Trophoblast cell (in vitro differentiated cells and primary cell): ENCODE measurements around the gene ANGPTL3.

Experiments
- DNase-seq, 2 donors: peaks; one replicate each; pipeline ENCODE4 v3.0.0-alpha.2; 2016
- H2AFZ ChIP-seq: 2 replicates; pipeline ENCODE4 v1.6.1; 2013; ENCODE audit warnings: low read length, moderate library complexity, mild to moderate bottlenecking; ENCODE audit not compliant: insufficient read depth, poor library complexity
- H2AK5ac ChIP-seq: 2 replicates; pipeline ENCODE4 v1.6.1; 2013; ENCODE audit warnings: mild to moderate bottlenecking, low read length
- H2BK120ac ChIP-seq: 2 replicates; pipeline ENCODE4 v1.6.1; 2013; ENCODE audit warnings: low read length, mild to moderate bottlenecking, moderate library complexity; ENCODE audit not compliant: insufficient read depth, poor library complexity
- H2BK12ac ChIP-seq: 2 replicates; pipeline ENCODE4 v1.6.1; 2013; ENCODE audit warnings: mild to moderate bottlenecking, low read length, moderate library complexity
- H2BK5ac ChIP-seq: 2 replicates; pipeline ENCODE4 v1.6.1; 2013; ENCODE audit warnings: low read length, low read depth, moderate library complexity, mild to moderate bottlenecking; ENCODE audit not compliant: poor library complexity
- H3K14ac ChIP-seq: 2 replicates; pipeline ENCODE4 v1.6.1; 2013; ENCODE audit warnings: mild to moderate bottlenecking, low read length
- H3K18ac ChIP-seq: 2 replicates; pipeline ENCODE4 v1.6.1; 2013; ENCODE audit warnings: mild to moderate bottlenecking, low read length
- H3K23ac ChIP-seq: 2 replicates; pipeline ENCODE4 v1.6.1; 2013; ENCODE audit warnings: low read length
- H3K27ac ChIP-seq: 2 replicates; pipeline ENCODE4 v1.5.1; 2013; ENCODE audit warnings: low read depth, mild to moderate bottlenecking, inconsistent platforms, low read length, moderate library complexity
- H3K27me3 ChIP-seq: 2 replicates; pipeline ENCODE4 v1.6.1; 2013; ENCODE audit warnings: inconsistent platforms, mild to moderate bottlenecking, low read length, moderate library complexity; ENCODE audit not compliant: insufficient read depth
- H3K36me3 ChIP-seq, 2 experiments: 1 replicate in 1 of 2; 2 replicates in 1 of 2; pipeline ENCODE4 v1.6.1; 2013; ENCODE audit warnings: low read length in 2 of 2, mild to moderate bottlenecking in 2 of 2, moderate library complexity in 1 of 2; ENCODE audit not compliant: insufficient read depth in 2 of 2, control insufficient read depth in 1 of 2
- H3K4ac ChIP-seq: 2 replicates; pipeline ENCODE4 v1.6.1; 2013; ENCODE audit warnings: low read depth, mild to moderate bottlenecking, low read length, moderate library complexity
- H3K4me1 ChIP-seq, 2 experiments: 1 replicate in 1 of 2; 2 replicates in 1 of 2; pipeline ENCODE4 v1.6.1; 2013; ENCODE audit warnings: low read length in 2 of 2, mild to moderate bottlenecking in 2 of 2, moderate library complexity in 1 of 2; ENCODE audit not compliant: insufficient read depth in 2 of 2, control insufficient read depth in 1 of 2
- H3K4me2 ChIP-seq: 2 replicates; pipeline ENCODE4 v1.6.1; 2013; ENCODE audit warnings: inconsistent platforms, mild to moderate bottlenecking, low read length, moderate library complexity
- H3K4me3 ChIP-seq: 2 replicates; pipeline ENCODE4 v1.5.1; 2013; ENCODE audit warnings: mild to moderate bottlenecking, low read depth, low read length, inconsistent platforms
- H3K79me1 ChIP-seq: one replicate; pipeline ENCODE4 v1.6.1; 2013; ENCODE audit warnings: low read length
- H3K79me2 ChIP-seq: 2 replicates; pipeline ENCODE4 v1.6.1; 2013; ENCODE audit warnings: low read length, mild to moderate bottlenecking; ENCODE audit not compliant: control insufficient read depth, insufficient read depth, poor library complexity
- H3K9ac ChIP-seq: 2 replicates; pipeline ENCODE4 v1.6.1; 2013; ENCODE audit warnings: mild to moderate bottlenecking, low read length
- H3K9me3 ChIP-seq: 2 replicates; pipeline ENCODE4 v1.6.1; 2013; ENCODE audit warnings: low read depth, mild to moderate bottlenecking, control low read depth, inconsistent platforms, low read length; ENCODE audit not compliant: insufficient read depth
- H4K12ac ChIP-seq: 2 replicates; pipeline ENCODE4 v1.6.1; 2013; ENCODE audit warnings: low read depth, mild to moderate bottlenecking, low read length, moderate library complexity
- H4K8ac ChIP-seq: 2 replicates; pipeline ENCODE4 v1.6.1; 2013; ENCODE audit warnings: low read depth, mild to moderate bottlenecking, low read length, moderate library complexity
- H4K91ac ChIP-seq: one replicate; pipeline ENCODE4 v1.6.1; 2013; ENCODE audit warnings: low read depth, mild to moderate bottlenecking, low read length, moderate library complexity
- WGBS: extraction: QIAGEN DNeasy Blood & Tissue Kit; methylation state at CpG from one replicate; pipeline ENCODE4 v1.1.7; 2013; ENCODE audit warnings: missing lambda C conversion rate; ENCODE audit not compliant: insufficient read length, insufficient coverage; ENCODE audit errors: extremely low coverage; 5-methylcytosine and 5-hydroxymethylcytosine counted together

ANGPTL3 gene

DNA sequence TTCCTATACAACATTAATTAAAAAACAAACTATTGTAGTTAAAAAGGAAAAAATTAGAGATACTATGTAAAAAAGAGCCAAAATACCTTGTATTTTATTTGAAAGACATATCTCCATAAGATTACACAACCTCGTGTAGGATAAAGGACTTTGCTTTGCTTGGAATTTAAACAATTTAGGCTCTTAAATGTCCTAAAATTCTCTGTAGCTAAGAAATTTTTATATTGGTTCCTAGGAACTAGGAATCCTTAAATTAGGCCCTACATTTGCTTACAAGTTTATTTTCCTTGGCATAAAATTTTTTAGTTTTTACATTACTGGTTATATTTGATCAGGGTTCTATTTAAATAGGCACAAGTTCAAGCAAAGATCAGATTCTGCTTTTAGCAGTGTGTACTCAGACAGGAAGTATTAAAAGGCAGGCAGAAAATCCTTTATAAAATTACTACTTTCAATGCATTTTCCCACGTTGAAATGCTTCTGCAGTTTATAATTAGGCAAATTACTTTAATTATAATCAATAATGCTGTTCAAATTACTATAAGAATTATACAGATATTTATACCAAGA lies 3.4 kb upstream of the ANGPTL3 start:
- Histone ChIP-seq H2AK5ac (no peak overlapping the region), H4K8ac (no peak overlapping the region), H3K27ac (no peak overlapping the region), H3K4me3 (no peak overlapping the region), H3K18ac (no peak overlapping the region), H3K27me3 (no peaks in the 10 kb centered on the region), H3K79me1 (no peaks in the 10 kb centered on the region), H3K23ac (no peak overlapping the region), H3K36me3 (no peaks in the 10 kb centered on the region), H3K79me2 (no peaks in the 10 kb centered on the region), H4K12ac (no peak overlapping the region), H4K91ac (no peak overlapping the region), H2AFZ (no peak overlapping the region), H3K4me2 (no peak overlapping the region), H3K4me1 (no peaks in the 10 kb centered on the region), H3K9me3 (no peaks in the 10 kb centered on the region), H2BK12ac (no peak overlapping the region), H2BK120ac (no peak overlapping the region), H3K4ac (no peak overlapping the region), H2BK5ac (no peak overlapping the region), H3K9ac (no peak overlapping the region), H3K14ac (no peak overlapping the region)
- peak in 1 of 2 donors; percentile 19 for DNase-seq
- no CpG with 5 or more reads among the region's 2 CpGs for WGBS

- Histone ChIP-seq H2AFZ (no peak overlapping the region), H3K9me3 (no peaks in the 10 kb centered on the region), H3K18ac (no peak overlapping the region), H2BK12ac (no peak overlapping the region), H3K27me3 (no peaks in the 10 kb centered on the region), H2AK5ac (no peak overlapping the region), H4K8ac (no peak overlapping the region), H2BK5ac (no peak overlapping the region), H3K4me3 (no peak overlapping the region), H3K27ac (no peak overlapping the region), H3K79me1 (no peaks in the 10 kb centered on the region), H3K4ac (no peak overlapping the region), H3K9ac (no peak overlapping the region), H4K91ac (no peak overlapping the region), H3K14ac (no peak overlapping the region), H3K79me2 (no peaks in the 10 kb centered on the region), H3K4me2 (no peak overlapping the region), H2BK120ac (no peak overlapping the region), H3K23ac (no peak overlapping the region), H3K36me3 (no peaks in the 10 kb centered on the region), H3K4me1 (no peaks in the 10 kb centered on the region), H4K12ac (no peak overlapping the region)
- DNase-seq, result no peak
- WGBS, result no CpG with 5 or more reads among the region's 3 CpGs
Measured at GRCh38 chr1:62595647-62596046, 1.7 kb upstream of the ANGPTL3 start.

GRCh38 chr1:62599044-62599443 lies 1.7 kb downstream of the ANGPTL3 start:
- no peak overlapping the region for H2BK12ac ChIP-seq
- H3K4ac ChIP-seq, result no peak overlapping the region
- no CpG with 5 or more reads among the region's 5 CpGs for WGBS
- no peaks in the 10 kb centered on the region for H3K79me1 ChIP-seq
- H2BK5ac ChIP-seq, result no peak overlapping the region
- H4K8ac ChIP-seq, result no peak overlapping the region
- H3K18ac ChIP-seq, result no peak overlapping the region
- no peak overlapping the region for H4K91ac ChIP-seq
- H3K36me3 ChIP-seq, result no peaks in the 10 kb centered on the region
- no peak overlapping the region for H2BK120ac ChIP-seq
- no peak overlapping the region for H3K4me3 ChIP-seq
- H3K9me3 ChIP-seq, result no peaks in the 10 kb centered on the region
- H3K27me3 ChIP-seq, result no peaks in the 10 kb centered on the region
- H4K12ac ChIP-seq, result no peak overlapping the region
- no peak overlapping the region for H3K4me2 ChIP-seq
- no peak overlapping the region for H3K27ac ChIP-seq
- no peak overlapping the region for H2AFZ ChIP-seq
- no peak overlapping the region for H3K9ac ChIP-seq
- no peak for DNase-seq
- no peak overlapping the region for H3K14ac ChIP-seq
- no peaks in the 10 kb centered on the region for H3K4me1 ChIP-seq
- no peak overlapping the region for H3K23ac ChIP-seq
- no peaks in the 10 kb centered on the region for H3K79me2 ChIP-seq
- no peak overlapping the region for H2AK5ac ChIP-seq

DNA sequence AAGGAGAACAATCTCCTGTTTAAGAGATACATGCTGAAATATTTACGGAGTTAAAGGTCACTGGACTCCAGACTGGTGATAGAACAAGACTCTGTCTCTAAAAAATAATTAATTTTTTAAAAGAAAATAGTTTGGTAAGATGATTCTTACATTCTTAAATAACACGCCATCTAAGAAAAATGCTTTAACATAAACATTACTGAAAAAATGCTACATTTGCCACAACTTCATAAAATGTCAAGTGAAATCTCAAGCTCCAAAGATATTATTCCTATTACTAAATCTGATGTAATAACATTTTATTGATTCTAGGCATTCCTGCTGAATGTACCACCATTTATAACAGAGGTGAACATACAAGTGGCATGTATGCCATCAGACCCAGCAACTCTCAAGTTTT lies 4.1 kb downstream of the ANGPTL3 start:
- Histone ChIP-seq H2BK12ac (no peak overlapping the region), H3K4ac (no peak overlapping the region), H2BK120ac (no peak overlapping the region), H3K36me3 (no peaks in the 10 kb centered on the region), H3K79me2 (no peaks in the 10 kb centered on the region), H4K91ac (no peak overlapping the region), H4K12ac (no peak overlapping the region), H3K4me2 (no peak overlapping the region), H3K23ac (no peak overlapping the region), H2AK5ac (no peak overlapping the region), H3K27me3 (no peaks in the 10 kb centered on the region), H3K79me1 (no peaks in the 10 kb centered on the region), H3K9me3 (no peaks in the 10 kb centered on the region), H3K14ac (no peak overlapping the region), H3K9ac (no peak overlapping the region), H4K8ac (no peak overlapping the region), H3K18ac (no peak overlapping the region), H3K4me3 (no peak overlapping the region), H3K4me1 (no peaks in the 10 kb centered on the region), H2AFZ (no peak overlapping the region), H2BK5ac (no peak overlapping the region), H3K27ac (no peak overlapping the region)
- peak; percentile 23 to 75 for DNase-seq
- no CpG with 5 or more reads among the region's 2 CpGs for WGBS
